ENCODE results near the gene POU5F1. TPM values are rescaled to one million over a fixed set of nuclear protein-coding genes. Genes with fewer than 3 reads are reported as not detected.
A peak's percentile ranks its signal among the peaks of the same experiment; 100 is the strongest.
"Not testable (repeated sequence)": the region's sequence is repeated elsewhere in the genome, so short reads cannot be mapped to it uniquely, and the experiment has no call there.

Gene POU5F1
- total and polyA plus RNA-seq, 2 donors (not counting 1 experiment from before 2014, with no cell fraction given), result under 0.01 TPM; not detected in 1

- Histone ChIP-seq H3K79me2 (ENCODE audit: control insufficient read depth, insufficient read depth, low read length) (peaks cover 7% of the 10 kb centered on the region), H3K4me3 (replicated peaks in 1 of 4; ENCODE audit: control extremely low read depth in 1 of 4, insufficient read depth in 1 of 4, low read depth in 3 of 4, low read length in 4 of 4) (no peak overlapping the region), H2AFZ (ENCODE audit: low read length) (no peak overlapping the region), H3K4me2 (ENCODE audit: extremely low read depth, insufficient read depth, low read length) (no peak overlapping the region), H3K27ac (ENCODE audit: insufficient read depth, low read length) (no peak overlapping the region), H3K36me3 (ENCODE audit: control insufficient read depth, insufficient read depth, low read length) (no peaks in the 10 kb centered on the region), H3K4me1 (ENCODE audit: control insufficient read depth, extremely low read depth, insufficient read depth, low read length) (peaks cover 5% of the 10 kb centered on the region), H3K9ac (ENCODE audit: insufficient read depth, low read length) (no peak overlapping the region), H3K27me3 (ENCODE audit: control insufficient read depth, insufficient read depth, low read length) (no peaks in the 10 kb centered on the region), H4K20me1 (ENCODE audit: control insufficient read depth, extremely low read depth, insufficient read depth, low read length) (no peaks in the 10 kb centered on the region), H3K9me3 (ENCODE audit: control insufficient read depth, insufficient read depth, low read depth, low read length) (no peaks in the 10 kb centered on the region)
- TF ChIP-seq EZH2 (IDR thresholded peaks at IDR 0.05; ENCODE audit: low read length, missing control alignments), result no peak
- TF ChIP-seq CTCF (conservative IDR thresholded peaks at IDR 0.05 in 1 of 2, IDR thresholded peaks at IDR 0.05 in 1 of 2; ENCODE audit: low read depth in 1 of 2, low read length in 2 of 2), result no peak
- peak in 1 of 2 donors; percentile 14 for DNase-seq (ENCODE audit: low read depth in 2 of 2)
These were observed 34.3 kb upstream of the POU5F1 start for GRCh38 chr6:31204751-31205145.

- DNase-seq (ENCODE audit: low read depth in 2 of 2), result peak; percentile 58 to 80
- Histone ChIP-seq H3K4me2 (ENCODE audit: extremely low read depth, insufficient read depth, low read length) (peak overlapping the region; percentile 90), H4K20me1 (ENCODE audit: control insufficient read depth, extremely low read depth, insufficient read depth, low read length) (no peaks in the 10 kb centered on the region), H3K4me1 (ENCODE audit: control insufficient read depth, extremely low read depth, insufficient read depth, low read length) (peaks cover 5% of the 10 kb centered on the region), H3K9ac (ENCODE audit: insufficient read depth, low read length) (no peak overlapping the region), H3K27ac (ENCODE audit: insufficient read depth, low read length) (peak overlapping the region; percentile 84), H2AFZ (ENCODE audit: low read length) (no peak overlapping the region), H3K27me3 (ENCODE audit: control insufficient read depth, insufficient read depth, low read length) (no peaks in the 10 kb centered on the region), H3K9me3 (ENCODE audit: control insufficient read depth, insufficient read depth, low read depth, low read length) (no peaks in the 10 kb centered on the region), H3K4me3 (replicated peaks in 1 of 4; ENCODE audit: control extremely low read depth in 1 of 4, insufficient read depth in 1 of 4, low read depth in 3 of 4, low read length in 4 of 4) (peak overlapping the region; percentile 52 to 59 (median 56)), H3K79me2 (ENCODE audit: control insufficient read depth, insufficient read depth, low read length) (peaks cover 12% of the 10 kb centered on the region), H3K36me3 (ENCODE audit: control insufficient read depth, insufficient read depth, low read length) (no peaks in the 10 kb centered on the region)
- no peak for TF ChIP-seq EZH2 (IDR thresholded peaks at IDR 0.05; ENCODE audit: low read length, missing control alignments)
- no peak for TF ChIP-seq CTCF (conservative IDR thresholded peaks at IDR 0.05 in 1 of 2, IDR thresholded peaks at IDR 0.05 in 1 of 2; ENCODE audit: low read depth in 1 of 2, low read length in 2 of 2)
These were observed 33.0 kb upstream of the POU5F1 start for GRCh38 chr6:31203345-31203979.

- TF ChIP-seq EZH2 (IDR thresholded peaks at IDR 0.05; ENCODE audit: low read length, missing control alignments) (no peak), CTCF (conservative IDR thresholded peaks at IDR 0.05 in 1 of 2, IDR thresholded peaks at IDR 0.05 in 1 of 2; ENCODE audit: low read depth in 1 of 2, low read length in 2 of 2) (no peak)
- H3K27ac ChIP-seq (ENCODE audit: insufficient read depth, low read length), result no peak overlapping the region
- no peaks in the 10 kb centered on the region for H3K27me3 ChIP-seq (ENCODE audit: control insufficient read depth, insufficient read depth, low read length)
- peaks cover 12% of the 10 kb centered on the region for H3K79me2 ChIP-seq (ENCODE audit: control insufficient read depth, insufficient read depth, low read length)
- no peak for DNase-seq (ENCODE audit: low read depth in 2 of 2)
- H3K4me2 ChIP-seq (ENCODE audit: extremely low read depth, insufficient read depth, low read length), result peak overlapping the region; percentile 90
- no peak overlapping the region for H3K9ac ChIP-seq (ENCODE audit: insufficient read depth, low read length)
- H3K36me3 ChIP-seq (ENCODE audit: control insufficient read depth, insufficient read depth, low read length), result no peaks in the 10 kb centered on the region
- no peaks in the 10 kb centered on the region for H3K9me3 ChIP-seq (ENCODE audit: control insufficient read depth, insufficient read depth, low read depth, low read length)
- H4K20me1 ChIP-seq (ENCODE audit: control insufficient read depth, extremely low read depth, insufficient read depth, low read length), result no peaks in the 10 kb centered on the region
- no peak overlapping the region for H2AFZ ChIP-seq (ENCODE audit: low read length)
- H3K4me3 ChIP-seq (replicated peaks in 1 of 4; ENCODE audit: control extremely low read depth in 1 of 4, insufficient read depth in 1 of 4, low read depth in 3 of 4, low read length in 4 of 4), result no peak overlapping the region
- peaks cover 5% of the 10 kb centered on the region for H3K4me1 ChIP-seq (ENCODE audit: control insufficient read depth, extremely low read depth, insufficient read depth, low read length)
These were observed 32.0 kb upstream of the POU5F1 start for GRCh38 chr6:31202259-31203166.

- DNase-seq (ENCODE audit: low read depth in 2 of 2); H3K36me3 ChIP-seq (ENCODE audit: control insufficient read depth, insufficient read depth, low read length); H3K4me2 ChIP-seq (ENCODE audit: extremely low read depth, insufficient read depth, low read length); H3K27ac ChIP-seq (ENCODE audit: insufficient read depth, low read length); H3K27me3 ChIP-seq (ENCODE audit: control insufficient read depth, insufficient read depth, low read length); H2AFZ ChIP-seq (ENCODE audit: low read length); H3K4me3 ChIP-seq (replicated peaks in 1 of 4; ENCODE audit: control extremely low read depth in 1 of 4, insufficient read depth in 1 of 4, low read depth in 3 of 4, low read length in 4 of 4); H3K4me1 ChIP-seq (ENCODE audit: control insufficient read depth, extremely low read depth, insufficient read depth, low read length); H3K9ac ChIP-seq (ENCODE audit: insufficient read depth, low read length); H3K9me3 ChIP-seq (ENCODE audit: control insufficient read depth, insufficient read depth, low read depth, low read length); H4K20me1 ChIP-seq (ENCODE audit: control insufficient read depth, extremely low read depth, insufficient read depth, low read length): not testable (repeated sequence)
- H3K79me2 ChIP-seq (ENCODE audit: control insufficient read depth, insufficient read depth, low read length), result peaks cover 12% of the 10 kb centered on the region
These were observed 28.6 kb upstream of the POU5F1 start for GRCh38 chr6:31199105-31199452.

Measured in fibroblast of lung (primary cell).